HG02981 (cell line): ENCODE data around the gene OAF.

Experiments used
- ATAC-seq: cut with Tn5 transposase; IDR thresholded peaks from one replicate; pipeline ENCODE4 v1.9.1; 2021; ENCODE audit warnings: mild to moderate bottlenecking, moderate library complexity; ENCODE audit not compliant: unreplicated experiment

OAF gene

GRCh38 chr11:120199613-120200012 is 11.2 kb upstream of the OAF start:
- ATAC-seq = no peak

- no peak for ATAC-seq
Measured at GRCh38 chr11:120200677-120201076, 10.2 kb upstream of the OAF start.

- ATAC-seq = no peak
Measured at GRCh38 chr11:120201653-120202052, 9.2 kb upstream of the OAF start.

GRCh38 chr11:120203626-120204025 is 7.2 kb upstream of the OAF start:
- ATAC-seq = no peak

GRCh38 chr11:120205596-120206161 is 5.2 kb upstream of the OAF start:
- ATAC-seq = no peak

GRCh38 chr11:120207512-120207911 is 3.3 kb upstream of the OAF start:
- ATAC-seq = no peak

- ATAC-seq = no peak
Measured at GRCh38 chr11:120208001-120208441, 2.8 kb upstream of the OAF start.

GRCh38 chr11:120208777-120209176 is 2.1 kb upstream of the OAF start:
- ATAC-seq = no peak

GRCh38 chr11:120209746-120210625 is 846 bp upstream of the OAF start:
- ATAC-seq = no peak

GRCh38 chr11:120211522-120212258 is 858 bp downstream of the OAF start:
- no peak for ATAC-seq

- ATAC-seq = no peak
Measured at GRCh38 chr11:120212259-120212878, 1.5 kb downstream of the OAF start.

GRCh38 chr11:120212926-120213325 is 2.1 kb downstream of the OAF start:
- no peak for ATAC-seq

GRCh38 chr11:120214581-120214980 is 3.7 kb downstream of the OAF start:
- no peak for ATAC-seq

GRCh38 chr11:120215634-120216033 is 4.8 kb downstream of the OAF start:
- ATAC-seq = no peak

GRCh38 chr11:120216426-120217102 is 5.7 kb downstream of the OAF start:
- ATAC-seq = no peak

- no peak for ATAC-seq
Measured at GRCh38 chr11:120217526-120217925, 6.7 kb downstream of the OAF start.

GRCh38 chr11:120217941-120218694 is 7.3 kb downstream of the OAF start:
- ATAC-seq = no peak

GRCh38 chr11:120218695-120219033 is 7.8 kb downstream of the OAF start:
- ATAC-seq = no peak

GRCh38 chr11:120219232-120219937 is 8.6 kb downstream of the OAF start:
- ATAC-seq = no peak
